Neural cell (in vitro differentiated cells): ENCODE results near the gene FBXW8.

Experiments
- CTCF ChIP-seq: fragments of 450-650 bp; IDR thresholded peaks from 2 replicates; pipeline ENCODE4 v1.5.1; 2014; ENCODE audit warnings: antibody characterized with exemption, mild to moderate bottlenecking, moderate library complexity; ENCODE audit not compliant: poor library complexity, severe bottlenecking
- EZH2 ChIP-seq: fragments of 200-600, 300-800 bp; shearing (Covaris generic), sonication (generic); IDR thresholded peaks from 2 replicates; pipeline ENCODE4 v1.6.1; 2014; ENCODE audit warnings: antibody characterized with exemption, low read length, borderline replicate concordance, mild to moderate bottlenecking; ENCODE audit not compliant: insufficient read depth, poor library complexity, severe bottlenecking
- MXI1 ChIP-seq: fragments of 450-650 bp; conservative IDR thresholded peaks from 2 replicates; pipeline ENCODE4 v1.6.1; 2014; ENCODE audit warnings: antibody characterized with exemption, mild to moderate bottlenecking; ENCODE audit not compliant: poor library complexity, severe bottlenecking
- POLR2AphosphoS5 ChIP-seq: IDR thresholded peaks from 2 replicates; pipeline ENCODE4 v1.6.1; 2012
- RAD21 ChIP-seq: fragments of 450-650 bp; conservative IDR thresholded peaks from 2 replicates; pipeline ENCODE4 v1.6.1; 2014; ENCODE audit warnings: antibody characterized with exemption, mild to moderate bottlenecking, moderate library complexity
- SMC3 ChIP-seq: fragments of 450-650 bp; conservative IDR thresholded peaks from 2 replicates; pipeline ENCODE4 v1.6.1; 2014; ENCODE audit warnings: antibody characterized with exemption, mild to moderate bottlenecking, moderate library complexity; ENCODE audit not compliant: poor library complexity

- TF ChIP-seq CTCF (no peak), POLR2AphosphoS5 (no peak), EZH2 (no peak), RAD21 (no peak), MXI1 (no peak), SMC3 (no peak)
Observed at GRCh38 chr12:117011988-117012805, 101.4 kb downstream of the FBXW8 start.
